ENCODE results near the gene STXBP5. TPM values are rescaled to one million over a fixed set of nuclear protein-coding genes. Genes with fewer than 3 reads are reported as not detected.

The STXBP5 gene
- total RNA-seq, 3 donors from 2014 or later: 42.0 to 71.1 (median 47.8) TPM

- H3K4me1 ChIP-seq (ENCODE audit: low read depth): no peaks in the 10 kb centered on the region
- intact Hi-C loops (cut with DNase I, micrococcal nuclease): no loop called here
- H3K36me3 ChIP-seq (ENCODE audit: low read depth): no peaks in the 10 kb centered on the region
- ATAC-seq (no peak), DNase-seq (no peak)
- no peaks in the 10 kb centered on the region for H3K9me3 ChIP-seq
- TF ChIP-seq CTCF (IDR thresholded peaks at IDR 0.05): no peak
- no peak overlapping the region for H3K4me3 ChIP-seq
These were observed 39.5 kb upstream of the STXBP5 start for GRCh38 chr6:147164761-147165160.

- Histone ChIP-seq H3K4me3 (no peak overlapping the region), H3K9me3 (no peaks in the 10 kb centered on the region), H3K4me1 (ENCODE audit: low read depth) (no peaks in the 10 kb centered on the region), H3K36me3 (ENCODE audit: low read depth) (no peaks in the 10 kb centered on the region)
- TF ChIP-seq CTCF (IDR thresholded peaks at IDR 0.05): no peak
- DNase-seq (no peak), ATAC-seq (no peak)
- intact Hi-C loops (cut with DNase I, micrococcal nuclease): no loop called here
These were observed 37.8 kb upstream of the STXBP5 start for GRCh38 chr6:147166360-147166944.

- intact Hi-C loops (cut with DNase I, micrococcal nuclease): no loop called here
- ATAC-seq: no peak
- Histone ChIP-seq H3K9me3 (no peaks in the 10 kb centered on the region), H3K4me3 (no peak overlapping the region), H3K4me1 (ENCODE audit: low read depth) (no peaks in the 10 kb centered on the region), H3K36me3 (ENCODE audit: low read depth) (no peaks in the 10 kb centered on the region)
- no peak for DNase-seq
- no peak for TF ChIP-seq CTCF (IDR thresholded peaks at IDR 0.05)
These were observed 37.2 kb upstream of the STXBP5 start for GRCh38 chr6:147166992-147167391.

GRCh38 chr6:147167576-147168461 lies 36.4 kb upstream of the STXBP5 start:
- Histone ChIP-seq H3K4me3 (no peak overlapping the region), H3K9me3 (no peaks in the 10 kb centered on the region), H3K4me1 (ENCODE audit: low read depth) (no peaks in the 10 kb centered on the region), H3K36me3 (ENCODE audit: low read depth) (no peaks in the 10 kb centered on the region)
- no peak for ATAC-seq
- DNase-seq: no peak
- no peak for TF ChIP-seq CTCF (IDR thresholded peaks at IDR 0.05)
- intact Hi-C loops (cut with DNase I, micrococcal nuclease): no loop called here

GRCh38 chr6:147169529-147169928 lies 34.7 kb upstream of the STXBP5 start:
- ATAC-seq (no peak), DNase-seq (no peak)
- Histone ChIP-seq H3K4me3 (no peak overlapping the region), H3K9me3 (no peaks in the 10 kb centered on the region), H3K36me3 (ENCODE audit: low read depth) (no peaks in the 10 kb centered on the region), H3K4me1 (ENCODE audit: low read depth) (no peaks in the 10 kb centered on the region)
- intact Hi-C loops (cut with DNase I, micrococcal nuclease): no loop called here
- TF ChIP-seq CTCF (IDR thresholded peaks at IDR 0.05): no peak

All from mucosa of descending colon (tissue), 3 donors.